IgD-negative memory B cell (primary cell): ENCODE measurements around the gene SAPCD2. TPM values are rescaled to one million over a fixed set of nuclear protein-coding genes. Genes with fewer than 3 reads are reported as not detected.

Experiments used
- H3K27ac Mint-ChIP-seq, 3 donors: one replicate each; pipeline ENCODE4 v1.8.0; 2020 to 2022; ENCODE audit warnings: mild to moderate bottlenecking in 3 of 3, mixed read lengths in 3 of 3, moderate library complexity in 1 of 3
- H3K27me3 Mint-ChIP-seq: one replicate; pipeline ENCODE4 v1.8.0; 2021; ENCODE audit warnings: mixed read lengths
- H3K36me3 Mint-ChIP-seq: one replicate; pipeline ENCODE4 v1.8.0; 2020; ENCODE audit warnings: mild to moderate bottlenecking, mixed read lengths
- H3K4me1 Mint-ChIP-seq, 3 donors: one replicate each; pipeline ENCODE4 v1.8.0; 2020 to 2022; ENCODE audit warnings: mixed read lengths in 3 of 3, mild to moderate bottlenecking in 1 of 3
- H3K4me3 Mint-ChIP-seq, 4 donors: one replicate each; pipeline ENCODE4 v1.8.0; 2020 to 2022; ENCODE audit warnings: mild to moderate bottlenecking in 4 of 4, mixed read lengths in 4 of 4, moderate library complexity in 3 of 4
- H3K9me3 Mint-ChIP-seq, 3 donors: one replicate each; pipeline ENCODE4 v1.8.0; 2020 to 2021; ENCODE audit warnings: mixed read lengths in 3 of 3, mild to moderate bottlenecking in 1 of 3
- polyA plus RNA-seq: library from polyadenylated mRNA; unstranded; fragments of 300-500 nt; fragmentation: Illumina TruSeq; gene quantifications from one replicate; pipeline ENCODE4 v1.2.3, GENCODE V29; 2021

The SAPCD2 gene
- polyA plus RNA-seq, 1 donor from 2014 or later = 0.38 TPM

GRCh38 chr9:137055385-137056364 is 14.7 kb downstream of the SAPCD2 start:
- peaks cover 5% of the 10 kb centered on the region for H3K27me3 Mint-ChIP-seq
- no peak overlapping the region for H3K4me3 Mint-ChIP-seq
- no peaks in the 10 kb centered on the region for H3K9me3 Mint-ChIP-seq
- no peaks in the 10 kb centered on the region for H3K36me3 Mint-ChIP-seq
- H3K4me1 Mint-ChIP-seq = no peaks in the 10 kb centered on the region
- H3K27ac Mint-ChIP-seq = no peak overlapping the region

- peak overlapping the region in 1 of 4 donors; percentile 49 for H3K4me3 Mint-ChIP-seq
Observed at GRCh38 chr9:137054932-137055384, 15.4 kb downstream of the SAPCD2 start.

GRCh38 chr9:137053944-137054931 is 16.1 kb downstream of the SAPCD2 start, which contains the start of gene ENTPD2:
TSS of gene ENTPD2 (minus strand) at chr9:137054061. CDS start at chr9:137053997, 64 bp downstream.
- Mint-ChIP-seq H3K4me1 (no peaks in the 10 kb centered on the region), H3K36me3 (no peaks in the 10 kb centered on the region), H3K27me3 (peaks cover 11% of the 10 kb centered on the region), H3K27ac (no peak within 1 kb of the TSS), H3K9me3 (no peaks in the 10 kb centered on the region), H3K4me3 (peak within 1 kb of the TSS in 2 of 4 donors; percentile 39 to 60)

More at GRCh38 chr9:137054932-137055384, 15.4 kb downstream of the SAPCD2 start:
- no peak overlapping the region for H3K27ac Mint-ChIP-seq
- peaks cover 5% of the 10 kb centered on the region for H3K27me3 Mint-ChIP-seq
- no peaks in the 10 kb centered on the region for H3K4me1 Mint-ChIP-seq
- H3K36me3 Mint-ChIP-seq = no peaks in the 10 kb centered on the region
- no peaks in the 10 kb centered on the region for H3K9me3 Mint-ChIP-seq

- H3K27ac Mint-ChIP-seq = no peak overlapping the region
- peak overlapping the region in 2 of 4 donors; percentile 12 to 47 for H3K4me3 Mint-ChIP-seq
- H3K36me3 Mint-ChIP-seq = no peaks in the 10 kb centered on the region
- no peaks in the 10 kb centered on the region for H3K9me3 Mint-ChIP-seq
- peaks cover 12% of the 10 kb centered on the region for H3K27me3 Mint-ChIP-seq
- no peaks in the 10 kb centered on the region for H3K4me1 Mint-ChIP-seq
Observed at GRCh38 chr9:137052998-137053943, 17.1 kb downstream of the SAPCD2 start.

GRCh38 chr9:137052293-137052692 is 18.1 kb downstream of the SAPCD2 start:
- H3K36me3 Mint-ChIP-seq = no peaks in the 10 kb centered on the region

GRCh38 chr9:137051145-137051724 is 19.1 kb downstream of the SAPCD2 start:
- Mint-ChIP-seq H3K4me1 (peaks cover 3 to 4% (median 4%) of the 10 kb centered on the region in 3 donors), H3K36me3 (no peaks in the 10 kb centered on the region), H3K4me3 (peak overlapping the region in 1 of 4 donors; percentile 12), H3K27me3 (peaks cover 20% of the 10 kb centered on the region), H3K9me3 (no peaks in the 10 kb centered on the region), H3K27ac (no peak overlapping the region)

More at GRCh38 chr9:137052293-137052692, 18.1 kb downstream of the SAPCD2 start:
- no peaks in the 10 kb centered on the region for H3K9me3 Mint-ChIP-seq
- H3K4me1 Mint-ChIP-seq = no peaks in the 10 kb centered on the region
- H3K4me3 Mint-ChIP-seq = peak overlapping the region in 2 of 4 donors; percentile 12 to 76
- H3K27me3 Mint-ChIP-seq = peaks cover 12% of the 10 kb centered on the region
- H3K27ac Mint-ChIP-seq = no peak overlapping the region

- Mint-ChIP-seq H3K4me3 (no peak overlapping the region), H3K9me3 (no peaks in the 10 kb centered on the region), H3K36me3 (no peaks in the 10 kb centered on the region), H3K27ac (no peak overlapping the region), H3K27me3 (peaks cover 20% of the 10 kb centered on the region), H3K4me1 (peaks cover 3 to 4% (median 4%) of the 10 kb centered on the region in 3 donors)
Observed at GRCh38 chr9:137050570-137050969, 19.8 kb downstream of the SAPCD2 start.

GRCh38 chr9:137049544-137050449 is 20.6 kb downstream of the SAPCD2 start:
- H3K36me3 Mint-ChIP-seq = no peaks in the 10 kb centered on the region
- peaks cover 4 to 6% (median 6%) of the 10 kb centered on the region in 3 donors for H3K4me1 Mint-ChIP-seq
- H3K9me3 Mint-ChIP-seq = no peaks in the 10 kb centered on the region
- H3K4me3 Mint-ChIP-seq = no peak overlapping the region
- H3K27ac Mint-ChIP-seq = no peak overlapping the region
- peaks cover 24% of the 10 kb centered on the region for H3K27me3 Mint-ChIP-seq

- H3K27ac Mint-ChIP-seq = no peak overlapping the region
Observed at GRCh38 chr9:137048655-137049543, 21.5 kb downstream of the SAPCD2 start.

GRCh38 chr9:137046088-137046787 is 24.1 kb downstream of the SAPCD2 start, which contains the start of gene NPDC1:
TSS of gene NPDC1 (minus strand) at chr9:137046177. CDS start at chr9:137045989, 188 bp downstream.
- Mint-ChIP-seq H3K36me3 (no peaks in the 10 kb centered on the region), H3K27me3 (peaks cover 31% of the 10 kb centered on the region), H3K9me3 (no peaks in the 10 kb centered on the region), H3K4me3 (peak within 1 kb of the TSS; percentile 47 to 75 (median 60)), H3K4me1 (peaks cover 4 to 8% (median 7%) of the 10 kb centered on the region in 3 donors), H3K27ac (peak within 1 kb of the TSS in 2 of 3 donors; percentile 83 to 86)

More at GRCh38 chr9:137048655-137049543, 21.5 kb downstream of the SAPCD2 start:
- Mint-ChIP-seq H3K27me3 (peaks cover 30% of the 10 kb centered on the region), H3K36me3 (no peaks in the 10 kb centered on the region), H3K4me3 (no peak overlapping the region), H3K4me1 (peaks cover 4 to 8% (median 7%) of the 10 kb centered on the region in 3 donors), H3K9me3 (no peaks in the 10 kb centered on the region)
